GM12865 (cell line): ENCODE results near the gene CHST11.
A peak's percentile ranks its signal among the peaks of the same experiment; 100 is the strongest.

Experiments used
- DNase-seq: peaks from one replicate; pipeline ENCODE4 v3.0.0; 2010; ENCODE audit warnings: low read depth
- H3K4me3 ChIP-seq: 2 replicates; pipeline ENCODE4 v1.5.1; 2011; ENCODE audit warnings: mild to moderate bottlenecking, low read depth, low read length, control low read depth
- TF ChIP-seq, protein P1 (sequence below): IDR thresholded peaks from 2 replicates; pipeline ENCODE4 v1.5.1; 2011; ENCODE audit warnings: low read length, control low read depth, low read depth, inconsistent platforms; ENCODE audit not compliant: insufficient read depth; ENCODE audit errors: missing control alignments

CHST11 gene

GRCh38 chr12:104493496-104493895 is 36.7 kb downstream of the CHST11 start:
- DNase-seq, result no peak
- TF ChIP-seq, protein P1, sequence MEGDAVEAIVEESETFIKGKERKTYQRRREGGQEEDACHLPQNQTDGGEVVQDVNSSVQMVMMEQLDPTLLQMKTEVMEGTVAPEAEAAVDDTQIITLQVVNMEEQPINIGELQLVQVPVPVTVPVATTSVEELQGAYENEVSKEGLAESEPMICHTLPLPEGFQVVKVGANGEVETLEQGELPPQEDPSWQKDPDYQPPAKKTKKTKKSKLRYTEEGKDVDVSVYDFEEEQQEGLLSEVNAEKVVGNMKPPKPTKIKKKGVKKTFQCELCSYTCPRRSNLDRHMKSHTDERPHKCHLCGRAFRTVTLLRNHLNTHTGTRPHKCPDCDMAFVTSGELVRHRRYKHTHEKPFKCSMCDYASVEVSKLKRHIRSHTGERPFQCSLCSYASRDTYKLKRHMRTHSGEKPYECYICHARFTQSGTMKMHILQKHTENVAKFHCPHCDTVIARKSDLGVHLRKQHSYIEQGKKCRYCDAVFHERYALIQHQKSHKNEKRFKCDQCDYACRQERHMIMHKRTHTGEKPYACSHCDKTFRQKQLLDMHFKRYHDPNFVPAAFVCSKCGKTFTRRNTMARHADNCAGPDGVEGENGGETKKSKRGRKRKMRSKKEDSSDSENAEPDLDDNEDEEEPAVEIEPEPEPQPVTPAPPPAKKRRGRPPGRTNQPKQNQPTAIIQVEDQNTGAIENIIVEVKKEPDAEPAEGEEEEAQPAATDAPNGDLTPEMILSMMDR, result no peak
- H3K4me3 ChIP-seq, result no peak overlapping the region

- TF ChIP-seq, protein P1, result no peak
- no peak for DNase-seq
- H3K4me3 ChIP-seq, result no peak overlapping the region
Observed at GRCh38 chr12:104494137-104494792, 37.5 kb downstream of the CHST11 start.

DNA sequence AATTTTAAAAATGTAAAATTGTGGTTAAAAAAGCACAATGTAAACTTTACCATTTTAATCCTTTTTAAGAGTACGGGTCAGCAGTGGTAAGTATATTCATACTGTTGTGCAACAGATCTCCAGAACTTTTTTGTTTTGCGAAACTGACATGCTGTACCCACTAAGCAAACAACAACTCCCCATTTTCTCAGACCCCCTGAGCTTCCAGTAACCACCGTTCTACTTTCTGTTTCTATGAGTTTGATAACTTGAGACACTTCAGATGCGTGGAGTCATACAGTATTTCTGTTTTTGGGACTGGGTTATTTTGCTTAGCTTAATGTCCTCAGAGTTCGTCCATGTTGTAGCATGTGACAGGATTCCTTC is 38.0 kb downstream of the CHST11 start:
- no peak overlapping the region for H3K4me3 ChIP-seq
- TF ChIP-seq, protein P1, result no peak
- peak; percentile 44 for DNase-seq

DNA sequence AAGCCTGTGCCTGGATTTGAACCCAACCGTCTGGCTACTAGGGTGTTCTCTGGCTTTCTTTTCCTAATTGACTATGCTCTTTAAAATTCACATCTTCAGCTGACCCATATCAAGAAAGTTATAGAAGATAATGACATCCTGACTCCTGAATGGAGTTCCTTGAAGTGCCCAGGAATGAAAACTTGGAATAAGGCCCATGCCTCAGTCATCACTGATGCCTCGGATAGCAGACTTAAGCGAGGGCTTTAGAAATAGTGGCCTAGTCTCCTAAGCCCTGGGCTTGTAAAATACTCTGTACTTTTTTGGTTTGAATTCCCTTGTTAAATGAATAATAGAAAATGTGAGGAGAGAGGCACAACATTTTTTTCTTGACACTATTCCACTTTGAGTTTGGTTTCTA is 39.0 kb downstream of the CHST11 start:
- no peak overlapping the region for H3K4me3 ChIP-seq
- TF ChIP-seq, protein P1, result no peak
- DNase-seq, result no peak

DNA sequence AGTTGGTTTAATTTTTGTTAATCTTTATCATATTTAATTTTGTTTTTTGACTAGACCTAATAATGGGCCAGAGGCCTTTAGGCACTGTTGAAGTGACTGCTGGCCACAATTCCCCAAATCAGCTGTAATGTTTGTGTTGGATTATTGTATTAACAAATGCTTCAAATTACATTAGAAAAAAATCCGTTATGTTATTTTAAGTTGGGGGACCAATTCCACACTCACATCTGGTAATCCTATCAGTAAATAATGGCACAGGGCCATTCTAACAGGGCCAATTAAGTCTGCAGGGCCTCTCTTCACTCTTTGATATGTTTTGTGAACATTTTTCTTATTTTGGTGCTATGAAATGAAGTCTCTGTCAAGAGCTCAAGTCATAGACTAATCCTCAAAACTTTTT is 39.6 kb downstream of the CHST11 start:
- TF ChIP-seq, protein P1, result no peak
- DNase-seq, result no peak
- H3K4me3 ChIP-seq, result no peak overlapping the region

GRCh38 chr12:104498211-104498801 is 41.6 kb downstream of the CHST11 start:
- DNase-seq, result peak; percentile 64
- TF ChIP-seq, protein P1, result no peak
- no peak overlapping the region for H3K4me3 ChIP-seq
